Activated naive CD4-positive, alpha-beta T cell treated with anti-CD3 and anti-CD28 coated beads, Interleukin-2, amount 50 U/mL, for 72 hours (primary cell): ENCODE measurements around the gene IFNB1. TPM values are rescaled to one million over a fixed set of nuclear protein-coding genes. Genes with fewer than 3 reads are reported as not detected.
A peak's percentile ranks its signal among the peaks of the same experiment; 100 is the strongest.

Experiments
- ATAC-seq, 2 donors: fragments of 150-1000 bp; cut with Tn5 transposase; 2 replicates each; pipeline ENCODE4 v1.10.0; 2021; ENCODE audit warnings: mild to moderate bottlenecking in 2 of 2, moderate library complexity in 2 of 2
- DNase-seq, 2 donors: peaks; one replicate each; pipeline ENCODE4 v3.0.0; 2021 to 2022; ENCODE audit warnings: low spot score in 2 of 2
- H3K27ac Mint-ChIP-seq, 2 donors: one replicate each; pipeline ENCODE4 v1.8.0; 2022; ENCODE audit warnings: mild to moderate bottlenecking in 2 of 2, mixed read lengths in 2 of 2
- H3K36me3 Mint-ChIP-seq, 2 donors: one replicate each; pipeline ENCODE4 v1.8.0; 2022; ENCODE audit warnings: mixed read lengths in 2 of 2
- H3K9me3 Mint-ChIP-seq, 2 donors: one replicate each; pipeline ENCODE4 v1.8.0; 2022; ENCODE audit warnings: mixed read lengths in 2 of 2
- total RNA-seq, 2 donors: library from RNA; stranded (reverse); gene quantifications; one replicate each; pipeline ENCODE4 v1.2.3, GENCODE V29; 2022

The IFNB1 gene
- total RNA-seq, 2 donors from 2014 or later = 0.46 to 0.80 TPM

DNA sequence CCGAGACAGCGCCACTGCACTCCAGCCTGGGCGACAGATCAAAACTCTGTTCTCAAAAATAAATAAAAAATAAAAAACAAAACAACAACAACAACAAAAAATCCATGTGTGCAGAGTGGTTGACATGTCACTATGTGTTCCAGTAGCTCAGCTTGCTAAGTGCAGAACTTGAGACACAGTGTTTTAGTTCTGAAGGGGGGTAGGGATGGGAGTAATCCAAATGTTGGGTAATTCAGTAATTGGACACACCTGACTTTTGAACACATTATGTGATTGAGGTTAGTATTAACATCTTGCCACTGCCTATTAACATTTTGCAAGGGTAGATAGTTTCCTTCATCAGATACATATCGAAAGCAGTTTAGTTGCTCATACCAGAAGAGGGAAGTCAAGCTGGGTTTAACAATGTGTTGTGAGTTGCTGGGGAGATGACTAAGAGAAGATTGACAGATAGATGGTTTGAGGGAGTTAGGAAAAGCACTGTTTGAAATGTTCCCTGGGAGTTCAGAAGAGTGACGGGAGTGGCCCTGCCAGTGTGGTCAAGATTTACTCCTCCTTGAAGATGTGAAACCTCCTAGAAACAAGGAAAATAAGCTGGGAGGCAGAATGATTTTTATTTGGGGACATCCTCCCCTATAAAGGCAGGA, 47.2 kb downstream of the IFNB1 start:
- peak in 1 of 2 donors; percentile 45 for DNase-seq

DNA sequence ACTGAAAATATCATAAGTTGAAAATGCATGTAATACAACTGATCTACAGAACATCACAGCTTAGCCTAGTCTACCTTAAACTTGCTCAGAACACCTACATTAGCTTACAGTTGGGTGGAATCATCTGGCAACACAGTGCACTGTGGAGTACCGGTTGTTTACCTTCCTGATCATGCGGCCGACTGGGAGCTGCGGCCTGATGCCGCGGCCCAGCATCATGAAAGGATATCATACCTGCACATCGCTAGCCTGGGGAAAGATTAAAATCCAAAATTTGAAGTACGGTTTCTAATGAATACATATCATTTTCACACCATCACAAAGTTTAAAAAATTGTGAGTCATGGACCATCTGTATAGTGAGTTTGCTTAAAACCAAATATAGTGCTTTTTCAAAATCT, 48.1 kb downstream of the IFNB1 start:
- peaks cover 0 to 8% of the 10 kb centered on the region in 2 donors for H3K36me3 Mint-ChIP-seq
- DNase-seq (no peak), ATAC-seq (no peak)
- H3K27ac Mint-ChIP-seq = no peak overlapping the region
- H3K9me3 Mint-ChIP-seq = no peaks in the 10 kb centered on the region

More for the DNA sequence above, 47.2 kb downstream of the IFNB1 start:
- peak; percentile 83 to 86 for ATAC-seq
- no peak overlapping the region for H3K27ac Mint-ChIP-seq
- no peaks in the 10 kb centered on the region for H3K9me3 Mint-ChIP-seq
- H3K36me3 Mint-ChIP-seq = peaks cover 0 to 8% of the 10 kb centered on the region in 2 donors

DNA sequence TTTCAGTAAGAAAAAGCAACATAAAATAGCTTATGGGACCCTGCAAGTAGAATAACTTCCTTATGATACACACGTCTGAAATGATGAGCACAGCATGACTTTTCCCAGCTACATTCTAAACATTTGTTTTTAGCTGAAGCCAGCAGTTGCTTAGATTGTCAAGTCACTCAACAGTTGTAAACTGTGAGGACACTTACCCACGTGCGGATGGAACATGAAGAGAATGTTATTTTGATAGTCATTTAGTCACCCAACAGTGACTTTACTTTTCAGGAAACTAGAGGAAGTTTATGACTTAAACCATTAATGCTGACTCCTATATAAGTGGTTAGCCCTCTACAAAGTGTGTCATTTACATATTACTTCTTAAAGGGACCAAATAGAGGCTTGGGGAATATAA, 49.3 kb downstream of the IFNB1 start:
- DNase-seq = no peak
- H3K27ac Mint-ChIP-seq = no peak overlapping the region
- peaks cover 0 to 14% of the 10 kb centered on the region in 2 donors for H3K36me3 Mint-ChIP-seq
- ATAC-seq = no peak
- H3K9me3 Mint-ChIP-seq = no peaks in the 10 kb centered on the region

DNA sequence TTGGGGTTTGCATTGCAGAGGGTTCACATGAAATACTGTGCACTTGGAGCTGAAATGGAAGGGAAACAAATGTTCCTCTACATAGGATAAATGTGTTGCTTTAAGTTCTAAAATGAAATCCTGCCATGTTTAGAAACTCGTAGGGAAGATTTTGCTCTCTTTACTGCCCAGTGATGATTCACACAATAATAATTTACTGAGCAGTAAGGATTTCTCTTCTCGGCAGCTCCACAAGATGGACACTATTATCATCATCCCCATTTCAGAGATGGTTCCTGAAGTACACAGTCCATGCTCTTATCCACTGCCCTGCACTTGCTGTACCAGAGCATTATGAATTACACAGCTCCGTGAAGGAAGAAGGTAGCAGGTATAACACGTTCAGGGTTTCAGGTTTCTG, 50.4 kb downstream of the IFNB1 start:
- H3K9me3 Mint-ChIP-seq = peaks cover 0 to under 1% of the 10 kb centered on the region in 2 donors
- ATAC-seq (no peak), DNase-seq (no peak)
- peaks cover 0 to 16% of the 10 kb centered on the region in 2 donors for H3K36me3 Mint-ChIP-seq
- H3K27ac Mint-ChIP-seq = no peak overlapping the region

Other genes starting within 250 kb of the IFNB1 start
- gene HACD4, start 46.3 kb downstream of the IFNB1 start, total RNA-seq = 1 to 10 TPM in 1 of 2 donors, under 1 TPM in 1; 0.87 to 3.9 TPM
- not detected for gene IFNW1, start 63.9 kb upstream of the IFNB1 start, total RNA-seq
- gene IFNA21, start 88.7 kb upstream of the IFNB1 start, total RNA-seq = not detected
- not detected for gene IFNA4, start 109.6 kb upstream of the IFNB1 start, total RNA-seq
- gene IFNA7, start 124.3 kb upstream of the IFNB1 start, total RNA-seq = not detected
- not detected for gene IFNA10, start 129.2 kb upstream of the IFNB1 start, total RNA-seq
- not detected for gene IFNA16, start 139.4 kb upstream of the IFNB1 start, total RNA-seq
- not detected for gene IFNA17, start 150.3 kb upstream of the IFNB1 start, total RNA-seq
- not detected for gene IFNA14, start 162.1 kb upstream of the IFNB1 start, total RNA-seq
- gene IFNA5, start 227.4 kb upstream of the IFNB1 start, total RNA-seq = not detected